ENCODE results near the gene ISX.
"Not testable (repeated sequence)": the region's sequence is repeated elsewhere in the genome, so short reads cannot be mapped to it uniquely, and the experiment has no call there.

ISX gene

GRCh38 chr22:35065796-35066218 lies at the start of gene ISX:
ISX (plus strand) TSS chr22:35066158; CDS start chr22:35067088, 930 bp downstream.
- DNase-seq, result peak in 2 of 3 experiments; percentile 42 to 64

DNA sequence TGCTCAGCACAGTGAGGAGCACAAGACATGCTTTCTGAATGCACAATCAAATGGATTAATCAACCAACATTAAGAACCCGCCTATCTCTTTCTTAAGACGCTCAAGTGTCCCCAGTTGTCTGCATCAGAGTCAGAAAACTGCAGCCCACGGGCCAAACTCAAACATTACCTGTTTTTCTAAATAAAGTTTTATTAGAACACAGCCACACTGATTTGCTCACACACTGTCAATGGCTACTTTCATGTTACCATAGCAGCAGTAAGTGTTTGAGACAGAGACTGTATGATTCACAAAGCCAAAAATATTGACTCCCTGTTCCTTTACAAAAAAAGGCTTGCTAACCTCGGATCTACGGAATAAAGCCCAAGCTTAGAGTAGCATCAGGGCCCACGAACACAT lies 49.0 kb upstream of the ISX start:
- DNase-seq, result no peak

- DNase-seq, result no peak
These were observed 47.0 kb upstream of the ISX start for GRCh38 chr22:35018995-35019394.

DNA sequence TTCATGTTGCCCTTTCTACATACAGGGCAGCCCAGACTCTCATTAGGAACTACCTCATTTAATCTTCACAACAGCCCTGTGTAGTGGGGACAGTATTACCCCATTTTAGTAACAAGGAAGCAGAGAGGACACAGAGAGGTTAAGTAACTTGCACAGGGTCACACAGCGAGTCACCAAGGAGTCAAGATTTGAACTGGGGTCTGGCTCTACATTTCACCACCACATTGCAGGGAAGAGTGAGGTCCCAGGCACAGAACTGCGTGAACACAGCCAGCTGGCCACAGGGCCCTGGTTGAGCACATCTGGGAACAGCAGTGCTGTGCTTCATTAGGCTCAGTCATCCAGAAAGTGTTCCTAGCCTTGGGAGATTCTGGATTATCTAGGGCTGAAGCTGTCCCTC lies 45.4 kb upstream of the ISX start:
- no peak for DNase-seq

- peak in 2 of 3 experiments; percentile 54 to 77 for DNase-seq
These were observed 44.8 kb upstream of the ISX start for GRCh38 chr22:35021161-35021560.

DNA sequence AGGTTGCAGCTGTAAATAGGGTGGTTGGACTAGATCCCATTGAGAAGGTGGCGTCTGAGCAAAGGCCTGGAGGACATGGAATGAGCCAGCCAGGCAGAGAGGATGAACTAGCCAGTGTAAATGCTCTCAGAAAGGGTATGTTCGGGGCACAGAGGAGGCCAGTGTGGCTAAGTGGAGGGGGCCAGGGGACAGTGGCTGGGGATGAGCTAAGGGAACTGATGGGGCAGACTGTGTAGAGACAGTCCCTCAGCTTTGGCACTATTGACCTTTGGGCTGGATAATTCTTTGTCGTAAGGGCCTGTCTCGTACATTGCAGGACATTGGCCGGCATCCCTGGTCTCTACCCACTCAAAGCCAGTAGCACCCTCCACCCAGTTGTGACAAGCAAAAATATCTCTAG lies 43.7 kb upstream of the ISX start:
- DNase-seq, result no peak

GRCh38 chr22:35023692-35024363 lies 42.1 kb upstream of the ISX start:
- DNase-seq, result peak; percentile 30 to 65 (median 40)

DNA sequence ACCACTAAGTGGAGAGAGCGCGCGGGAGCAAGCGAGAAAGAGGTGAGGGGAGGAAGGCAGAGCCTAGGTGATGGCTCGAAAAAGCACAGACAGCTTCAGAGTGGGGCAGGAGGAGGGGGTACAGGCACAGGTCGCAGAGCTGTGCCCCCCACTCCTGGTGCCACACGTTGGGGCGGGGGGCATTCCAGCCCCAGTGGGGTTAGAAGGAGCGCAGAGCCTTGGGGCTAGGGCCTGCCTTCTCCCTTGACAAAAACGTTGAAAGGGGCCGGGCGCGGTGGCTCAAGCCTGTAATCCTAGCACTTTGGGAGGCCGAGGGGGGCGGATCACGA lies 41.6 kb upstream of the ISX start:
- no peak for DNase-seq

DNA sequence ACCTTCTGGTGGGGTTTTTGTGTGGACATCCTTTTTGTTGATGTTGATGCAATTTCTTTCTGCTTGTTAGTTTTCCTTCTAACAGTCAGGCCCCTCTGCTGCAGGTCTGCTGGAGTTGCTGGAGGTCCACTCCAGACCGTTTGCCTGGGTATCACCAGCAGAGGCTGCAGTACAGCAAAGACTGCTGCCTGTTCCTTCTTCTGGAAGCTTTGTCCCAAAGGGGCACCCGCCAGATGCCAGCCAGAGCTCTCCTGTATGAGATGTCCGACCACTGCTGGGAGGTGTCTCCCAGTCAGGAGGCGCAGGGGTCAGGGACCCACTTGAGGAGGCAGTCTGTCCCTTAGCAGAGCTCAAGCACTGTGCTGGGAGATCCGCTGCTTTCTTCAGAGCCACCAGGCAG lies 35.8 kb upstream of the ISX start:
- DNase-seq, result not testable (repeated sequence)

DNA sequence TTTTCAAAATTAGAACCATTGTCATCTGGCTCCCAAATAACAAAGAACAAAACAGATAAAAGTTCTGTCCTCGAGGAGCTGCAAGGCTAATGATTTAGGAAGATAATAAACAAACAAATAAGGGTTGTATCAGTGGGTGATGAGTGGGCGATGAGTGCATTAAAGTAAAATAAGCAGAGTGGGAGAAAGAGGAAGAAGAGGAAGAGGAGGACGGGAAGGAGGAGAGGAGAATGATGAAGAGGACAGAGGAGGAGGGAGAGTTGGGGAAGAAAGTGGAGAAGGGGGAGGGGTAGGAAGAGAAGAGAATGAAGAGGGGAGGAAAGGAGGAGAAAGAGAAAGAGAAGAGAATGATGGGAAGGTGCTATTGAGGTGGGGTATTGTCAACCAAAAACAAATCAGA lies 33.4 kb upstream of the ISX start:
- DNase-seq, result no peak

DNA sequence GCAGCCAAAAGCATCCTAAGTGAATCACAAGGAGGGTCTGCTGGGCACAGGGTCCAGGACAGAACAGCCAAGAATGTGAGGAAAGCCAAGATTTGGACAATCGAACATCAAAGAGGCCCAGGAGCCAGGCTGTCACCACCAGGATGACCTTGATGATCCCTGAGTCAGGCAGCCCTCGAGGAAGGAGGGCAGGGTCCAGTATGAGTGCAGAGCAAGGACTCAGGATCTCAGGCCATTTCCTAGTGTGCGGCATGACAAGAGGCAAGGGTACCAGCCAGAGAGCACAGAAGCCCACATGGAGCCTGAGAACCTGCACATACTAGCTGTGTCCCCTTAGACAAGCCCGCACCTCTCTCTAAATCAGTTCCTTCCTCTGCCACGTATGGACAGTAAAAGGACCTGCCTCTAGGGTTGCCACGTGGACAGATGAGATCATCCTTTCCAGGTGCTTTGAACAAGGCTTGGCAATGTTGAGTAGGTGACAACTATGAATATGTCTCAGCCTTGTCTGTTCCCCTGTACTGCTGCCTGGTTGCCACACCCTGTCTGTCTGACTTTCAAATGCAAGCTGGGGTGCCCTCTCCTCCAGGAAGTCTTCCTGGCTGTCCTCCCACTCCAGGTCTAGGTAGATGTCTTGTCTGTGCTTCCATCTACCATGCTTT lies 32.2 kb upstream of the ISX start:
- DNase-seq, result no peak

DNA sequence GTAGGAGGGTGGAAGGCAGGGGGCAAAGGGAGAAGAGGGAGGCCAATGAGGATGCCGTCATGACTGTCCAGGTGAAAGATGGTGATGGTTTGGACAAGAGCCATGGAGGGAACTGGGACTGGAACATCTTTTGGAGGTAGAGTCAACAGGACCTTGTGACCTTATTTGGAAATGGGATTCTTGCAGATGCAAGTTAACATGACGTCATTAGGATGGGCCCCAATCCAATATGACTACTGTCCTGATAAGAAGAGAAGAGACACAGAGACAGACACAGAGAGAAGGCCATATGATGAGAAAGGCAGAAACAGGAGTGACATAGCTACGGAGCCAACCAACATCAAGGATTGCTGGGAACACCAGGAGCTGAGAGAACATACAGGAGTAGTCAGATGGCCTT lies 31.0 kb upstream of the ISX start:
- DNase-seq, result no peak

- DNase-seq, result peak in 1 of 3 experiments; percentile 4
These were observed 28.9 kb upstream of the ISX start for GRCh38 chr22:35037089-35037488.

DNA sequence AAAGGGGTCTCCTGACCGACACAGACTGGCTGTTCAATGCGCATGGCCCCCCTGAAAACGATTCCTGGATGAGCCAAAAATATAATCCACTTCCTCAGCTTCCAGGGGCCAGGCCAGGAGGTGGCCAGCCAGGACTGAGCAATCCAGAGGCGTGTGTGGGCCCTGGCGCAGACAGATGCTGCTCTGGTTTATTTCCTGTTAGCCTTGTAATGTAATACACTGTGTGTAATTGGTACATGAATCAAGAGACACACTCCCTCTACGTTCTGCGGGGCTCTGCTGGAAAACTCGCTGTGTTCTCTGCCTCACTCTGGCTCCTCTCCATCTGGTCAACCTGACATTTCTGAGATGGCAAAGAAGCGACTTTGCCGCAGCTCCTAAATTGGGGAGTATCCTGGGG lies 26.3 kb upstream of the ISX start:
- DNase-seq, result no peak

DNA sequence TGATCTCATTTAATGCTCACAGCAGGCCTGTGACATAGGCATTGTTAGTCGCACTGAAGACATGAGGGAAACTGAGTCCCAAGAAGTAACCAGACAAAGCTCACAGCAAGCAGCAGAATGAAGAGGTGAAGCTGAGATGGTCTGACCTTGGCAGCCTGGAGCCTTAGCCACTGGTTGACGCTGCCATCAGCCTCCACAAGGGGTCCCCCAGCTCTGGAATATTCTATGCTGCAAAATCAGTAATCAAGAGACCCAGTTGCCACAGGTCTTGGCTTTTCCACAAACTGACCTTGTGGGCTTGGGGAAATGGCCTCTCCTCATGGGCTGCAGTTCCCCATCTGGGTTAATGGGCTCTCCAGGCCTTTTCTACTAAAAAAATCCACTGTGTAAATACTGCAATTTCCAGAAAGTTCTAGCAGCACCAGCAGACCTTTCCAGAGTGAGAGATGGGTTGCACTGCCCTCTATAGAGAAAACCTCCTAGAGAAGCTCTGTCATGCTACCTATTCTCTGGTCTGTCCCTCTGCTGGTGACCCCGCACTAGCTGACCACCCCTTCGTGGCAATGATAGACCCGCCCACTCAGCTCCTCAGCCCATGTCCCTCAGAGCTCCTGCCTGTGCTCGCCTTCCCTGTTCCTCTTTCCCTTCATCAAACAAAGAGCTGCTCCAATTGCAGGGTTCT lies 22.6 kb upstream of the ISX start:
- DNase-seq, result no peak

GRCh38 chr22:35043934-35044319 lies 22.0 kb upstream of the ISX start:
- DNase-seq, result no peak

- DNase-seq, result no peak
These were observed 21.2 kb upstream of the ISX start for GRCh38 chr22:35044607-35045390.

GRCh38 chr22:35045451-35045850 lies 20.5 kb upstream of the ISX start:
- peak in 1 of 3 experiments; percentile 2 for DNase-seq

DNA sequence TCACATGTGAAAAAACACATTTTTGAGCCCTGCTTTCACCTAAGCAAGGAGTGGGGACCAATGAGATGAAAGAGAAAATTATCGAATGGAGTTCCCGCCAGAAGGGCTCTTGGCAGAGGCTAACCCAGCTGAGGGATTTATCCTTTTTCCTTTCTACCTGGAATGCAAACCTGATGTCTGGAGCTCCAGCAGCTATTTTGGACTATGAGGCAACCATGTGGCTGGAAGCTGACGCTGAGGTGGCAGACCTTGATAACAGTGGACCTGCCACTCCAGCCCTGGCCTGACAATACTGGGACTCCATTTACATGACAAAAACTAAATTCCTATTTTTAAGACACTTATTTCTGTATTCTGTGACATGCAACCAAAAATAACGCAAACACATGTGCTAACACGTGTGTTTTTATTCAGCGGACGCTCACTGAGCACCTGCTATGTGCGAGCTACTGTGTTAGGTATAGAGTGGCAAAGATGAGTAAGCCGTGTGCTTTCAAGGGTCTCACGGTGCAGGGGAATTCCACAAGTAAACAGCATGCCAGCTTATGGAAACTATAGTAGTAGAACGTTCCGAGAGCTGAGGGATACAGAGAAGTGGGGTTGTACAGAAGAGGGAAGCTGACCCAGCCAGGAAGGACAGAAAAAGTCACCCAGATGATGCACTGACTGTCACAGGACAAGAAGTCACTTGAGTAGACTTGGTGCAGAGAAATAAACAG lies 19.1 kb upstream of the ISX start:
- no peak for DNase-seq

DNA sequence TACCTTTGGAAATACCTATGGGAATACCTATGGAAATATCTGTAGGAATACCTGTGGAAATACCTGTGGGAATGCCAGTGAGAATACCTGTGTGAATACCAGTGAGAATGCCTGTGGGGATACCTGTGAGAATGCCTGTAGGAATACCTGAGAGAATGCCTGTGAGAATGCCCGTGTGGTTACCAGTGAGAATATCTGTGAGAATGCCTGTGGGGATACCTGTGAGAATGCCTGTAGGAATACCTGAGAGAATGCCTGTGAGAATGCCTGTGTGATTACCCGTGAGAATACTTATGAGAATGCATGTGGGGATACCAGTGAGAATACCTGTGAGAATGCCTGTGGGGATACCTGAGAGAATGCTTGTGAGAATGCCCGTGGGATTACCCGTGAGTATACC lies 15.9 kb upstream of the ISX start:
- not testable (repeated sequence) for DNase-seq

DNA sequence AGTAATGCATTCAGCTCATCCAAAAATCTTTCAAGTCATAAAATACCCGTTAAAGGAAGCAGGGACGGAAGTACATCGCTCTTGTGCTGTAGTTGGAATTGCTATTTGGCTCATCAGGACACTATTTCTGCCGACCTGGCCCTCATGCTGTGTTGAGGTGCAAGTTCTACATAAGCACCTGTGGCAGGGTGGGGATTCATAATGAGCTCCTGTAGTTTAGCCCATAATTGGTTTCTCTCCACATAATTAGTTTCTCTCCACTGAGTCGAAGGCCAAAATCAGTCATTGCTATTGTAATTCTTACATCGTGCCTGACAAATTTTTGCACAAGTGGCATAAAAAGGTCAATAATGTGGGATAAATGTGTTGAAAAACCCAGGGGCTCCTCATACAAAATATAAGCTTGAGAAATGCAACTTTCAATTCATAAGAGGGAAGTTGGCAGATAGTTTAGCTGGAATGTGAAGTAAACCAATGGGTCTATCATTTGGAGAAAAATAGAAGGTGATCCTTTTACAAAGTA lies 14.9 kb upstream of the ISX start:
- peak in 1 of 3 experiments; percentile 45 for DNase-seq

GRCh38 chr22:35051791-35052190 lies 14.2 kb upstream of the ISX start:
- DNase-seq, result no peak

Data from NCI-H1417 (cell line).